B cell (primary cell): ENCODE data around the gene MYRIP. TPM values are rescaled to one million over a fixed set of nuclear protein-coding genes. Genes with fewer than 3 reads are reported as not detected.

Experiments
- ATAC-seq: fragments of 200-7000 bp; cut with Tn5 transposase; one replicate; pipeline ENCODE4 v1.10.0; 2021; ENCODE audit warnings: low read depth, mild to moderate bottlenecking, moderate number of reproducible peaks, moderate library complexity
- CTCF ChIA-PET: fragments of 350-600 bp; sonication (Branson Sonifier 250); formaldehyde crosslinking; loops from one replicate; lab custom pipeline; 2021; ENCODE audit warnings: antibody characterized with exemption, inconsistent platforms; lab: Charles Lee
- POLR2A ChIA-PET: fragments of 350-600 bp; sonication (Branson Sonifier 250); formaldehyde crosslinking; loops from one replicate; lab custom pipeline; 2021; ENCODE audit warnings: antibody characterized with exemption; lab: Charles Lee
- DNase-seq: peaks from one replicate; pipeline ENCODE4 v3.0.0; 2013
- H2AFZ ChIP-seq: 2 replicates; pipeline ENCODE4 v1.6.1; 2012; ENCODE audit warnings: mild to moderate bottlenecking, low read depth, low read length; ENCODE audit not compliant: insufficient read depth, poor library complexity, severe bottlenecking
- H3K27ac ChIP-seq, 2 donors: 1 replicate in 1 of 2; 2 replicates in 1 of 2; pipeline ENCODE4 v1.5.1; 2012 to 2013; ENCODE audit warnings: low read length in 2 of 2, mild to moderate bottlenecking in 2 of 2, moderate library complexity in 1 of 2
- H3K27me3 ChIP-seq, 4 experiments: fragments of 200-600 bp in 1 of 4; sonication (generic) in 1 of 4; replicated peaks in 1 of 4; 1 replicate in 2 of 4; 2 replicates in 2 of 4; pipeline versions ENCODE4 v1.6.1 to v1.7.0; 2013 to 2016; ENCODE audit warnings: low read length in 3 of 4, mild to moderate bottlenecking in 2 of 4, mixed read lengths in 1 of 4, moderate library complexity in 1 of 4; ENCODE audit not compliant: insufficient read depth in 4 of 4, control insufficient read depth in 3 of 4; ENCODE audit errors: control extremely low read depth in 1 of 4
- H3K36me3 ChIP-seq, 2 experiments: replicated peaks in 1 of 2; 1 replicate in 1 of 2; 2 replicates in 1 of 2; pipeline versions ENCODE4 v1.6.1 to v1.7.1; 2013; ENCODE audit warnings: low read length in 1 of 2; ENCODE audit not compliant: insufficient read depth in 2 of 2, control insufficient read depth in 1 of 2; ENCODE audit errors: control extremely low read depth in 1 of 2, extremely low read depth in 1 of 2
- H3K4me1 ChIP-seq, 2 donors: fragments of 200-600 bp in 1 of 2; sonication (generic) in 1 of 2; 1 replicate in 1 of 2; 2 replicates in 1 of 2; pipeline versions ENCODE4 v1.5.1 to v1.6.1; 2013 to 2017; ENCODE audit warnings: low read length in 2 of 2; ENCODE audit not compliant: control insufficient read depth in 2 of 2, insufficient read depth in 2 of 2
- H3K4me2 ChIP-seq: replicated peaks from 2 replicates; pipeline ENCODE3; 2012; ENCODE audit warnings: mild to moderate bottlenecking, low read depth, low read length; ENCODE audit not compliant: poor library complexity, severe bottlenecking
- H3K4me3 ChIP-seq, 5 experiments: fragments of 200-600 bp in 1 of 5; sonication (generic) in 1 of 5; 1 replicate in 3 of 5; 2 replicates in 2 of 5; pipeline versions ENCODE4 v1.5.1 to v1.7.0; 2011 to 2016; ENCODE audit warnings: low read length in 4 of 5, mild to moderate bottlenecking in 4 of 5, low read depth in 2 of 5, control low read depth in 1 of 5, moderate library complexity in 1 of 5; ENCODE audit not compliant: insufficient read depth in 1 of 5; ENCODE audit errors: control extremely low read depth in 1 of 5, extremely low read depth in 1 of 5
- H3K79me2 ChIP-seq: fragments of 200-600 bp; sonication (generic); one replicate; pipeline ENCODE4 v1.6.0; 2016; ENCODE audit warnings: low read length; ENCODE audit not compliant: control insufficient read depth, insufficient read depth
- H3K9ac ChIP-seq: fragments of 200-600 bp; sonication (generic); 2 replicates; pipeline ENCODE4 v1.6.1; 2017; ENCODE audit warnings: mild to moderate bottlenecking, low read length, moderate library complexity
- H3K9me3 ChIP-seq, 3 donors: one replicate each; pipeline versions ENCODE4 v1.6.1 to v1.7.1; 2013; ENCODE audit warnings: low read length in 2 of 3; ENCODE audit not compliant: control insufficient read depth in 2 of 3, insufficient read depth in 1 of 3; ENCODE audit errors: control extremely low read depth in 1 of 3
- H4K20me1 ChIP-seq: 2 replicates; pipeline ENCODE4 v1.6.0; 2012; ENCODE audit warnings: mild to moderate bottlenecking, low read length; ENCODE audit not compliant: insufficient read depth, control insufficient read depth, poor library complexity, severe bottlenecking
- H3K27ac Mint-ChIP-seq: one replicate; pipeline ENCODE4 v1.8.0; 2021; ENCODE audit warnings: mixed read lengths
- H3K27me3 Mint-ChIP-seq: one replicate; pipeline ENCODE4 v1.8.0; 2021; ENCODE audit warnings: mixed read lengths
- H3K4me1 Mint-ChIP-seq: one replicate; pipeline ENCODE4 v1.8.0; 2021; ENCODE audit warnings: mixed read lengths
- H3K4me3 Mint-ChIP-seq: one replicate; pipeline ENCODE4 v1.8.0; 2021; ENCODE audit warnings: mixed read lengths
- H3K9me3 Mint-ChIP-seq: one replicate; pipeline ENCODE4 v1.8.0; 2022; ENCODE audit warnings: mixed read lengths; ENCODE audit not compliant: insufficient read depth
- CTCF ChIP-seq: fragments of 200-600 bp; IDR thresholded peaks from one replicate; pipeline ENCODE4 v1.8.0; 2022; ENCODE audit warnings: antibody characterized with exemption, mild to moderate bottlenecking
- EZH2 ChIP-seq: IDR thresholded peaks from 2 replicates; pipeline ENCODE4 v1.6.1; 2012; ENCODE audit warnings: borderline replicate concordance, low read depth, mild to moderate bottlenecking, moderate library complexity, low read length; ENCODE audit not compliant: insufficient read depth, poor library complexity, severe bottlenecking
- WGBS: methylation state at CpG from one replicate; pipeline ENCODE4 v1.1.5; 2013; ENCODE audit warnings: missing lambda C conversion rate; ENCODE audit not compliant: insufficient coverage; 5-methylcytosine and 5-hydroxymethylcytosine counted together
- intact Hi-C: fragments of 100-400 bp; cut with micrococcal nuclease; formaldehyde crosslinking; loops from one replicate; pipeline ENCODE4 v1.10.0; 2022
- polyA plus RNA-seq: library from polyadenylated mRNA; depleted of rRNA; stranded (reverse); fragments of >200 nt; gene quantifications from 2 replicates; pipeline ENCODE4 v1.2.3, GENCODE V29; 2012
- total RNA-seq, 2 donors: library from RNA; stranded (reverse); fragments of 120-200 nt in 1 of 2; gene quantifications; 1 replicate in 1 of 2; 2 replicates in 1 of 2; pipeline versions ENCODE4 v1.2.3 to v1.2.4, GENCODE V29; 2013 to 2022

The MYRIP gene
- total and polyA plus RNA-seq, 2 donors (not counting 1 experiment from before 2014, with no cell fraction given), result 0.03 to 0.10 TPM

- Histone ChIP-seq H4K20me1 (no peaks in the 10 kb centered on the region), H3K9me3 (peaks cover 0 to 14% (median 0%) of the 10 kb centered on the region in 3 donors), H3K9ac (no peak overlapping the region), H3K79me2 (no peaks in the 10 kb centered on the region), H3K4me1 (no peaks in the 10 kb centered on the region), H3K4me2 (no peak overlapping the region), H3K27me3 (no peaks in the 10 kb centered on the region), H2AFZ (no peak overlapping the region), H3K36me3 (no peaks in the 10 kb centered on the region), H3K4me3 (no peak overlapping the region), H3K27ac (no peak overlapping the region)
- ATAC-seq (no peak), DNase-seq (no peak)
- POLR2A ChIA-PET, result no interaction called here
- 67% methylated on average over 3 of the region's 7 CpGs for WGBS
- Mint-ChIP-seq H3K4me1 (no peaks in the 10 kb centered on the region), H3K9me3 (no peaks in the 10 kb centered on the region), H3K4me3 (no peak overlapping the region), H3K27ac (no peak overlapping the region), H3K27me3 (no peaks in the 10 kb centered on the region)
- no peak for TF ChIP-seq CTCF
- TF ChIP-seq EZH2, result no peak
- intact Hi-C loops, result no loop called here
- CTCF ChIA-PET, result no interaction called here
Observed at GRCh38 chr3:39839484-39839883, 30.1 kb downstream of the MYRIP start.

- no peak overlapping the region for H3K4me2 ChIP-seq
- intact Hi-C loops, result no loop called here
Observed at GRCh38 chr3:39843440-39843839, 34.0 kb downstream of the MYRIP start.

More at GRCh38 chr3:39843440-39843839, 34.0 kb downstream of the MYRIP start:
- no peak overlapping the region for H3K9ac ChIP-seq
- no peak for ATAC-seq
- 78% methylated on average over 1 of the region's 1 CpG for WGBS
- no peak overlapping the region for H2AFZ ChIP-seq
- H3K4me3 ChIP-seq, result no peak overlapping the region
- no peaks in the 10 kb centered on the region for H4K20me1 ChIP-seq
- TF ChIP-seq EZH2 (no peak), CTCF (no peak)
- H3K27me3 Mint-ChIP-seq, result no peaks in the 10 kb centered on the region
- H3K27ac Mint-ChIP-seq, result no peak overlapping the region
- H3K4me1 Mint-ChIP-seq, result no peaks in the 10 kb centered on the region
- H3K36me3 ChIP-seq, result no peaks in the 10 kb centered on the region
- no peaks in the 10 kb centered on the region for H3K4me1 ChIP-seq
- no peak overlapping the region for H3K4me3 Mint-ChIP-seq
- H3K9me3 ChIP-seq, result peaks cover 0 to 10% (median 0%) of the 10 kb centered on the region in 3 donors
- DNase-seq, result no peak
- ChIA-PET POLR2A (no interaction called here), CTCF (no interaction called here)
- no peaks in the 10 kb centered on the region for H3K27me3 ChIP-seq
- no peaks in the 10 kb centered on the region for H3K79me2 ChIP-seq
- H3K9me3 Mint-ChIP-seq, result no peaks in the 10 kb centered on the region
- no peak overlapping the region for H3K27ac ChIP-seq
